Left colon (tissue), 2 donors: ENCODE data around the gene PTOV1. TPM values are rescaled to one million over a fixed set of nuclear protein-coding genes. Genes with fewer than 3 reads are reported as not detected.

Experiments
- ATAC-seq: fragments of 200-7000 bp; cut with Tn5 transposase; one replicate; pipeline ENCODE4 v1.9.1; 2020; ENCODE audit warnings: mild to moderate bottlenecking, moderate library complexity
- DNase-seq, 2 donors: peaks; one replicate each; pipeline ENCODE4 v3.0.0-alpha.2; 2020
- intact Hi-C, 2 donors: fragments of 100-400 bp; cut with DNase I in 1 of 2; cut with micrococcal nuclease in 1 of 2; formaldehyde crosslinking; loops; one replicate each; pipeline versions ENCODE4 v1.11.2 to v1.14.0; 2022; cut with DNase I, micrococcal nuclease
- total RNA-seq, 2 donors: library from RNA; stranded (reverse); fragmentation: NEBNext Ultra II Directional; extraction: Animal tissue kit (Norgen Biotek cat#: 25700); gene quantifications; one replicate each; pipeline ENCODE4 v1.2.1, GENCODE V29; 2021
- donor health status: DM: no; HTN: no; CAD: no.
- donor health status: DM: yes; HTN: yes; CAD: no.

PTOV1 gene
- total RNA-seq, 2 donors from 2014 or later: 95.3 to 95.5 TPM

DNA sequence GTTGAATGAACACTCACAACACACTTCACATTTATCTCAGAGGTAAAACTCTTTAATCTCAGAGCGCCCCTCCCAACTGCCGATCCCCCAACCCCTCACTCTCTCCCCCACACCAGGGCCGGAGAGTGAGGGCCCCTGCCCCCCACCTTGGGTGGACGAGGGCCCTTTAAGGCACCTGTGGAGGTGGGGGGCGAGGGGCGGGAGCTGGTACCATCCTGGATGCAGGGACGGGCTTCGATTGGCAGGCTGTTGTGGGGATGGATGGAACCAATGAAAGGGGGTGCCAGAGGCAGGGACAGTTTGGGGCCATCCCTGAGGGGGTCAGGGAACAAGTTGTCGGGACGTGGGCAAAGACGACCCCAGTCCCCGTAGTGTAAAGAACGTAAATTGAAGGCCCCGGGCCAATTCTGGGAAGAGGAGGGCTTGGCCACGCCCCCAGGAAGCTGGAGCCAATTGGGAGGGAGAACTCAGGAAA is 18.1 kb downstream of the PTOV1 start:
- intact Hi-C loops: no loop called here
- ATAC-seq: peak; percentile 6
- peak in 1 of 2 donors; percentile 93 for DNase-seq

DNA sequence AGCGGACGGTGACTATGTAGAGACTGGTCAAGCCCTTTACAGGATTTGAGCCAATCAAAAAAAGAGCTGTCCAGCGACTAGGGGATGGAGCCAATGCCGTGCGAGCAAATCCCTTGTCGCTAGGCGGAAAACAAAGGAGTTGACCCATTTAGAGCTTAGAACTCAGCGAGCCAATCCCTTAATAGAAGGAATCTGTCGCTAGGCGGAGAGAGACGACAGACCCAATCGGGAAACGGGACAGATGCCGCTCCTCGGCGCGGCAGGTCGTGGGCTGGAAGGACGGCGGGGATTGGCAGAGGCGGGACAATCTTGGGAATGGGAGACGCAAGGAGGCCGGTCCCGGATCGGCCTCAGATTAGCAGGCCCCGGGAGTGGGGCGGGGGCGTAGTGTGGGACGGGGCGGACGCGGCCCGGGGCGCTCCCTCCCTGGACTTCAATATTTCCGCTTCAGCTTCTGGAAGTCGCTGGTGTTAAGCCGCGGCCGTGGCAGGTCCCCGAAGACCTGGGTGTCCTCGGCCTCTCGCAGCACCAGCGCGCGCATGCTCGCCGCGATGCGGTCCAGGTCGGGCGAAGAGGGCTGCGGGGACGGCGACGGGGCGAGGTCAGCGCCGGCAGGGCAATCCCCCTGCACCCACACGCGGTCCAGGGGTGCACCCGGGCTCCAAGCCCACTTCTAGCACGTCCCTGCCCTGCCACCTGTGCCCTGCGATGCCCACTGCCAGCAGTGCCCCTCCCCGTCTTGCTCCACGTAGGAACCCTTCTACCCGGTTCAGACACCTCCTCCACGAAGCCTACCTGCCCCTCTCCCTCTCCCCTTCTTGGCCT is 18.7 kb downstream of the PTOV1 start:
- DNase-seq (peak; percentile 95 to 97), ATAC-seq (peak; percentile 71)
- intact Hi-C loops: no loop called here

DNA sequence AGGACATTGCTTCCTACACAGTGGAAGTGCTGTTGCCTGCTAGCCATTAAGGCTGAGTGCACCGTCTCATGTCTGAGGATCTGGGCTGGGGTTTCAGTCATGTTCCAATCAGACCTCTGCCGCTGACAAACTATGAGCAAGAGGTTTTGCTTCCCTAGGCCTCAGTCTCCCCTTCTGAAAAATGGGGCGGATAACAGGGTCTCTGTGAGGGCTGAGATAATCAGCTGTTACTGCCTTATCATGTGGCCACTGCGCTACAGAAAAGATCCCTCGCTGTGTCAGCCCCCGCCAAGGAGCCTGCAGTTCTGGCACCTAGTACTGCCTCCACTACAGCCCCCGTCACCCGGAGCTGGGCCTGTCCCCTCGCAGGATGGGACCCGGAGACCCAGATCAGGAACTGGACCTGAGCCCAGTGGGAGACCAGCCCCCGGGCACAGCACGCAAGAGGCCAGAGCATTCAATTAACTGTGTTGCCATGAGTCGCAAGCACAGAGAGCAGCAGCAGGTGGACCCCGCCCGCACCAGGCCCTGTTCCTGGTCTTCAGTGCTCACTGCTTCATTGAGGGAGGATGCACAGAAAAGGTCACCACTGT is 19.4 kb downstream of the PTOV1 start:
- no peak for DNase-seq
- no peak for ATAC-seq
- intact Hi-C loops: no loop called here

DNA sequence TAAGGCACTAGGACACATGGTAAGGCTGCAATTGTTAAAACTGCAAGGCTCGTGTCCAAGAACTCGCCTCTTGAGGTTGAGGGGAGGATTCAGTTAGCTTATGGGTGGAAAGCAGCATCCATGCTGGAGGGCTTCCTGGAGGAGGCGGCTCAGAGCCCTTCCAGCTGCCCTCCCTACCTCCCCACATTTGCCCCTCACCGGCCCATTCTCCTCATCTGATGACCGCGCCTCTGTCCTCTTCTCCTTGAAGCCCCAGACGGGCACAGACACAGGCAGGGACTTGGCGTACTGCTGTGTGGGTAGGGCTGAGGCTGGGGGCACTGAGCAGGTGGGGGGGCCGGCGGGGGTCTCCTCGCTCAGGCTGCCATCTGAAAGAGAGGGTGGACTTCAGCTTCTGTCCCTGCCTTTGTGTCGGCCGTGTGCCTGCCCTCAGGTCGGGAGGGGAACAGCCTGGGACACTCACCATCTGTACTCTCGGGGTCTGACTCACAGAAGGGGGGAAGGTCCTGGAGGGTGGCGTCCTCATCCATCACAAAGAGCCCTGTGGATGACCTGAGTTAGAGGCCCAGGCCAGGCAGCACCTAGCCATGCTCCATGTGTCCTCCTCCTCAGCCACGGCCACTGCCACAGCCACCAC is 20.5 kb downstream of the PTOV1 start:
- intact Hi-C loops: no loop called here
- no peak for DNase-seq
- no peak for ATAC-seq

DNA sequence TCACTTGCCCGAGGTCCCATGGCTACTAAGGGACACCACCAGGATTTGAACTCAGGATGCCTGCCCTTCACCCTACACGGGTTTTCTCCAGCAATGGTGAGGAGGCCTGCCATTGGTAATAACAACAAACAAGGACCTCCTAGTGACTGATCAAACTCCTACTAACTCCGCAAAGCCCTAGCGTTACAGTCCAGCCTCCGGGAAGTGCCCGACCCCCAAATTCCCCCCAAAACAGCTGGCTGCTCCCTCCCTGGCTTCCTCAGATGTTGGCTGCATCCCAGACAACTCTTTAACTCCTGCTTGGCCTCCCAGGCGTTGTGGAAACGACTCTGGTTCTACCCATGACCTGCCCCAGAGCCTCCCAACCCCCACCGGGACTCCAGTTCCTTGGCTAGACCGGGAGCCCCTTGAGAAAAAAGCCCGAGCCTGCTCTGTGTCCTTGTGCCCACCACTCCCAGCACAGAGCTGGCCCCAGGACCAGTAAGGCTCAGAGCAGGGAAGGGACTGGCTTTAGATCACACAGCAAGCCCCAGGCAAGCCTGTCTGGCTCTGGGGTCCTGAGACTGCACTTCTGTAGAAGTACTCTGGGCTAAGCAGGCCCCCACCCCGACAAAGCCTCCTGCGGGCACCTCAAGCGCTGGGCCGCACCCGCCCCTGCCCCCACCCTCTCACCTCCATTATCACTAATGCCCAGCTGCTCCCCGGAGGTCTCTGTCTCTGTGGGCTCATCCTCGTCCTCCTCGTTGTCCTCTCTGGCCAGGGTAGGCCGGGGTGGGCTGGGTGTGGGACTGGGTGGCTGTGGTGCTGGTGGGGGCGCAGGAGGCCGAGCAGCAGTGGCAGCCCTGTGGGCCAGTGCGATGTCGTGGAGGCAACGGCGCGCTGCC is 21.5 kb downstream of the PTOV1 start:
- intact Hi-C loops: no loop called here
- no peak for ATAC-seq
- DNase-seq: no peak

DNA sequence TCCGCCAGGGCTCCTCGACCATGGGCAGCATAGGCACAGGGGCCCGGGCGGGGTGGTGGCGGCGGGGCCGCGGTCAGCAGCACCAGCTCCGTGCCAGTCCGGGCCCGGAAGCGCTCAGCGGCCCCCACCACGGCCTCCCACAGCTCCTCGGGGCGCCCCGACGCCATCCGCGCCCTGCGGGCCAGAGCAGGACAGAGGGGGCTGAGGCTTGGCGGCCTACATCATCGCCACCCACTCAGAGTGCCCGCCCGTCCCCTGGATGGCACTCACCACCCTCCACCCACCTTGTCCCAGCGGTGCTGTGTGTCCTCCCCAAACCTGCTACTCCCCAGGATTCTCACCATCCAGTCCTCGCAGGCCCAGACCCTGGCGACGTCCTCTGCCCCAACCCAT is 22.2 kb downstream of the PTOV1 start:
- no peak for ATAC-seq
- intact Hi-C loops: no loop called here
- DNase-seq: no peak

DNA sequence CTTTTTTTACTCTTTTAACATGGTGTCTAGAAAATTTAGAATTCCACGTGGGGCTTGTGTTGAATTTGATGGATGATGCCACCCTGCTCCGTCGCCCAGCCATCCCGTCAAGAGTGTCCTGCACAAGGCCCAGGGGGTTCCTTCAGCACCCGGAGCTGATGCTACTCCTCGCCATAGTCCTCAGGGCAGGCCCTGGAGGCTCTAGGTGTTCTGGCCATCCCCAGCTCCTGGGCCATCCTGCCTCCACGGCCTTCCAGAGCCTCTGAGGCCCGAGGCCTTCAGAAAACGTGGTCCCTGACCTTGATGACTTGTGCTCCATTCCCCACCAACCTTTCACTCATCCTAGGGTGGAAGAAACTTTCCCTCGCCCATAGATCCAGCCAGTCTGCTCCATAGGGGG is 22.9 kb downstream of the PTOV1 start:
- intact Hi-C loops: no loop called here
- no peak for ATAC-seq
- DNase-seq: no peak

DNA sequence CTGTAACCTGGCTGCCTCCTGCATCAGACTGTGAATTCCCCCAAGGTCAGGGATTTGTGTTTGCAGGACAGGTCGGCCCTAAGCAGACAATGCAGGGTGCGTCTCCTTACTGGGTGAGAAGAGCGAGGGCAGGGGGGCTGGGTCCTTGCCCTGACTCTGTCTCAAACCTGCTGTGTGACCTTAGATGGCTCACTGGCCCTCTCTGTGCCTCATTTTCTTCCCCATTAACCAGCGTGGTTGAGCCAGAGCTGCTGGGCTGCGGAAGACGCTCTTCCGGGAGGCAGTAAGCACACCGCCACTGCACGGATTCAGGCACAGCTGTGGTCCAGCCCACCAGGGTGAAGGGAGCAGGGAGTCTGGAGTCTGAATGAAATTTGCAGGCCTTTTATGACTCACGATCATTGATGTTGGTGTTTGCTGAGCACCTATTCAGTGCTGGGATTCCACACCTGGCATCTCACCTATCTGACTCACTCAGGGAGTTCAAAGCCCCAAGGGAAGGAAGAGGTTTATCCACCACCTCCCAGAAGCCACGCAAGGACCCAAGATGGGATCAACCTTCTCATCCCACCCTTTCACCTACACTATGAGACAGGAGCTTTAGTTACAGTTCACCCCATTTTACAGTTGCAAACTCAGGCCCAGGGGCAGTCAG is 23.7 kb downstream of the PTOV1 start:
- DNase-seq (no peak), ATAC-seq (no peak)
- intact Hi-C loops: no loop called here

DNA sequence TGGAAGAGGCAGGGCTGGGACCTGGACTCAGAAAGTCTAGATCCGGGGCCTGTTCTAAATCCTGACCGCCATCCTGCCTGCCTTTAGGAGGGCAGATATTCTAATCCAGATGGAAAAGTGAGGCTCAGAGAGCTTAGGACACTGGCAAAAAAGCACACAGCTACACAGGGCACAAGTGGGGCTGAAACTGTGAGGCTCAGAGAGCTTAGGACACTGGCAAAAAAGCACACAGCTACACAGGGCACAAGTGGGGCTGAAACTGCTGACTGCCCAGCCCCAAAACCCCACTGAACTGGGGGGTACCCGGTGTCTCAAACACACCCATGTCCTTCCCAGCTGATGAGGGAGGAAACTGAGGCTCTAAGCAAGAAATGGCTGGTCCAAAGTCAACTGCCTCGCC is 24.2 kb downstream of the PTOV1 start:
- intact Hi-C loops: no loop called here
- ATAC-seq (no peak), DNase-seq (no peak)

DNA sequence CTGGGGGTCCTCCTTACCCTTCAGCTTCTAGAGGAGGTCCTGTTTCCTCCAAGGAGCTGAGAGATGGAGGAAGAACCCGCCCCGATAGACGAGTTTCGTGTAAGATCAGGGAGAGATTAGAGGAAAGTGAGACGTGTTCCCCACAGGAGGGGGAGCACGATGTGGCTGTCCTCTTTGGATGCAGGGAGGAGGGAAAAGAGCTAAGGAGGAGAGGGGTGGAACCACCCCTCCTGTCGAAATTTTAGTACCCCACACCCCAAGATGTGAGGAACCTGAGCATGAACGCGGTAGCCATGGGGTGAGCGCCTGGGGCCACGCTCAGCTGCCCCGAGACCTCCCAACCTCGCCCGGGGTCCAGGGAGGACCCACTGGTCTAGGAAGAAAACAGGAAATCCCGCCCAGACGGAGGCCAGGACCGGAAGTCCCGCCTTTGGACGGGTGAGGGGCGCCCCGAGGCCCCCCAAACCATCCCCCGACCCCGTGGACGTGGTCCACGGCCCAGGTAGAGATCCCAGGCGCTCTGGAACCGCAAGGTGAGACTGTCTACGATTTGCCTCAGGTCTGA is 25.0 kb downstream of the PTOV1 start:
- ATAC-seq: peak; percentile 10
- peak in 1 of 2 donors; percentile 74 for DNase-seq
- intact Hi-C loops: no loop called here

DNA sequence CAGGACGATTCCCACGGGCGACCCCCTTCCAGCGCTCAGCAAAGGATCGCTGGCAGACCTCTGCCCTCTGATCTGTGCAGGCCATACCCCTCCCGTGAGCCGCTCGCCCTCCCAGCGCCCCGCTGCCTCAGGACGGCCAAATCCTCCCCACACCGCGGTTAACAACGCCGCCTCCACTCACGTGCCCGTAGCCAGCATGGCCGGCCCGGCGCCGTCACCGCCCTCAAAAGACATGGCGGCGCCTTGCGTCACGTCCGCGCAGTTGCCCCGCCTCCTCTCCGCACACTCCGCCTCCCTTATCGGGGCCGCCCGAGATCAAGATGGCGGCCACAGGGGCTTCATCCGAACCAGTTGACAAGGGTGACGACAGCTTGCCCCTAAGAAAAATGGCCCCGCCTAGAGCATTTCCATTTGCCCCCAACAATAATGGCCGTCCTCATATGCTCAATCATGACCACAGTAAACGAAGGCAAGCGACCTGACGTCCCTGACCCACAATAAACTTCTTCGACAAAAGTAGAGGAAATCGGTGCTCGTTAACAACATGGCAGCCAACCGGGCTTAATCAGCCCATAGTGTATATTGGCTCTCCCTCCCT is 25.6 kb downstream of the PTOV1 start:
- peak; percentile 97 to 98 for DNase-seq
- ATAC-seq: peak; percentile 72
- intact Hi-C loops: no loop called here

DNA sequence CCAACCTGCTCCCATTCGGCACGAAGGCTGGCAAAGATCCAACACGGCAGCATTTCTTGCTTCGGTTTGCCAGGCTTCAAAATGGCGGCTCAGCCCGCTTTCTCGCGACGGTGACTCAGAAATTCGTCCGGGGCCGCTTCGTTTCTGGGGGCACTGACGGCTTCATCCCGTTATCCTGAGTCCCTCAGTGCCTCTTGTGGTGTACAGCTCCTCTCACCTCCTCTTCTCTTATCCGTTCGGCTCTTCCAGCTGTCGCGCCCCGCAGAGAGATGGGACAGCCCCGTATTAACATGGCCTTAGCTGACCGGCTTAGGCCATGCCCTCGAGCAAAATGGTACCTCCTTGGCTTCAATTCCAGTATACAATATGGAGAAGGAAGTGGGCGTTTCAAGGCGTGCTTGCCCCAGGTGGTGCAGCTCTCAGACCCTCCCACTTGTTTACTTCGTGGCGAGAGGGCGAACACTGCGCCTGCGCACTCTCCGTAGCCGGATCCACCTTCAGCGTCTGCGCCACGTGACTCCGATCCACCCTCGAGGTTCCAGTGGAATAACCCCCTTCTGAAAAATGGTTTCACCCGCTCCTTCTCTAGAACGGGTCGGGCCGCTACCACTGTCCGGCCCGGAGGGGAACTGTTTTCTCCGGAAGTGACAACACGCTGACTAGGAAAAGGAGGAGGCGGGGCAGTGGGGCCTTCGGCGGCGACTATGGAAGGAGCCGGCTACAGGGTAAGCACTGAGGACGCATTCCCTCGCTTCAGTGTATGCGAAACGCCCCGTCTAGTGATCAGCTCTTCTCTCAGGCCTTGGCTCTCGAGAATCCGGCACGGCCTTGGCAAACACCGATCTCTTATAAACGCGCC is 26.3 kb downstream of the PTOV1 start, which contains the start of the genes AKT1S1 and TBC1D17:
TSS of gene AKT1S1 (minus strand) at position 336 of the 859 bp plus-strand sequence. CDS start 4,060 bp downstream, outside the sequence.
TSS of gene TBC1D17 (plus strand) at position 683 of the 859 bp plus-strand sequence. CDS start at position 705, 22 bp downstream.
- DNase-seq (peak; percentile 99 to 100), ATAC-seq (peak; percentile 75)
- intact Hi-C loops: no loop called here

DNA sequence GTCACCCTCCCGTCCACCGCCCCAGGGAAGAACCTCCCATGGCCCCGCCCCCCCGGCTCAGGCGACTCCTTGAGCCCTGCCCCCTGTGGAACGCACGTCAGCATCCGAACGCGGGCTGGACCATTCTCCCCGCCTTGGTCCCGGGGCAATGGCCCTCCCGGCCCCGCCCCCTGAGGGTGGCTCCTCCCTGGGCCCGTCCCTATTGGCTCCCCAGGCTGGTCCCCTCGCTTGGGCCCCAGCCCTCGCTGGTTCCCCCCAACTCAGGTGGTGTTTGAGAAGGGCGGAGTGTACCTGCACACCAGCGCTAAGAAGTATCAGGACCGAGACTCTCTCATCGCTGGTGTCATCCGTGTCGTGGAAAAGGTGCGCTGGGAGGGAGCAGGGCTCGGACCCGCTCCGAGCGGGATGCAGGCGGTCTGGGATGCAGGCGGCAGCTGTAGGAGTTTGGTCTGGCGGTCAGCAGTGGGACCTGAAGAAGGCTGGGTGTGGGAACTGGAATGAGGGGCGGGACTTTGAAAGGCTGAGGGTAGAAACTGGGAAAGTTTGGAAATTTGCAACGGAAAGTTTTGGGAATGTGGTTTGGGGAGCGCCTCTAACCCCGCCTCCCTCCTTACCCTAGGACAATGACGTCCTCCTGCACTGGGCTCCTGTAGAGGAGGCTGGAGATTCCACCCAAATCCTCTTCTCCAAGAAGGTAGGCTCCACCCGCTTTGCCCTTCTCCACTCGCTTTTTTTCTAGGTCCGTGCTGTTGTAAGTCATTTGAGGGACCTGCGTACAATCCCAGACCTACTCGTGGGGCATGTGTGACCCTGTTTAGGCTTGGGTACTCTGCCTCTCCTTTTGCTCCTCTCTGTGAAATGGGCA is 27.2 kb downstream of the PTOV1 start:
- intact Hi-C loops: no loop called here
- peak; percentile 70 for ATAC-seq
- peak; percentile 99 to 100 for DNase-seq

DNA sequence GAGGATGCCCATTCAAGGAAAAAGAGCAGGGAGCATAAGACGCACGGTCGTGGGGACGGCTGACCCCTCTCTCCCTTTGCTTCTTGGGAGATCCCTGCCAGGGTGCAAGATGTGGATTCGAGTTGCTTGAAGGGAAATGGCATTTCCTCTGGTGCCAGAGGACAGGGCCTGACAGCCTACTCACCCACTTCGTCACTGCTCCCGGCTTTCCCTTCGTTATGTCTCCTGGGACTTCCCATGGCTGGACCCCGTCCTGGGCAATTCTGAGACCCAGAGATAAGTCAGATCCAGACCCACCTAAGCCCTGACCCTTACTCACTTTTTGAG is 27.7 kb downstream of the PTOV1 start:
- DNase-seq (no peak), ATAC-seq (no peak)
- intact Hi-C loops: no loop called here

DNA sequence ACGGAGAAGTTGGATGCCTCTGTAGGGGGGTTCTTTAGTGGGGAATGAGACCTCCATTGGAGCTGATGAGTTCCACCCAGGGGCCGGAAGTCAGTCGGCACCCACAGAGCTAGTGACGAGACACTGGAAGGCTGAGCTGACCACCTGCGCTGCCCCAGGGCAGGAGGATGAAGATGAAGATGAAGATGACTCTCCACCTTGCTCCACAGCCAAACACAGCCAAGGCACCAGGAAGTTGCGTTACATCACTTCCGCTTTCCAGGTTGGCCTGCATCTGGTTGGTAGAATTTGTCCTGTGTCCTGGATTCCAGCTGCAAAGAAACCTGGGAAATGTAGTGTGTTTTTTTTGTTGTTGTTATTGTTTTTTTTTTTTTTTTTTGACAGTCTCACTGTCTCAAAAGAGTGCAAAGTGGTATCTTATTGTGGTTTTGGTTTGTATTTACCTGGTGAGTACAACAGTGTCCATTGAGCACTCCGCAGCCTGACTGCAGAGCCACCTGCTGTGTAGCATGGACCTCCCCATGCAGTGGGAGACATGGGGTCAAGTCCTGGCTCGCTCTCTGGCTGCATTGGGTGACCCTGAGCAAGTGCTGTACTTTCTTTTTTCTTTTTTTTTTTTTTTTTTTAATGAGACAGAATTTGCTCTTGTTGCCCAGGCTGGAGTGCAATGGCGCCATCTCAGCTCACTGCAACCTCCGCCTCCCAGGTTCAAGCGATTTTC is 28.4 kb downstream of the PTOV1 start:
- no peak for ATAC-seq
- intact Hi-C loops: no loop called here
- peak; percentile 20 to 32 for DNase-seq
